HCT116 (cell line): ENCODE results near the gene TMEM178A. TPM values are rescaled to one million over a fixed set of nuclear protein-coding genes. Genes with fewer than 3 reads are reported as not detected.

ENCODE experiments used
- ATAC-seq: fragments of 200-7000 bp; cut with Tn5 transposase; 2 replicates; pipeline ENCODE4 v1.9.1; 2020; ENCODE audit warnings: mild to moderate bottlenecking, moderate library complexity
- BruUV-seq: library from RNA; stranded (reverse); fragments of 400-500 nt; replicated peaks from 2 replicates; lab custom pipeline; 2021; lab: Mats Ljungman, UMichigan
- CTCF ChIA-PET: fragments of 300-600 bp; sonication (Branson Sonifier 250); formaldehyde crosslinking; loops from one replicate; lab custom pipeline; 2021; ENCODE audit warnings: antibody characterized with exemption; lab: Charles Lee
- POLR2A ChIA-PET: fragments of 300-600, 350-600 bp; sonication (Branson Sonifier 250); formaldehyde crosslinking; loops from one replicate; lab custom pipeline; 2021; ENCODE audit warnings: antibody characterized with exemption; lab: Charles Lee
- RAD21 ChIA-PET, 2 experiments: fragments of 300-600 bp; sonication (Branson Sonifier 250); formaldehyde crosslinking; loops; one replicate each; lab custom pipeline; 2023; ENCODE audit warnings: low total read pairs in 2 of 2; ENCODE audit not compliant: uncharacterized antibody in 2 of 2, unreplicated experiment in 2 of 2, low non-redundant PET in 1 of 2; lab: Charles Lee
- DNase-seq: peaks from one replicate; pipeline ENCODE4 v3.0.0-alpha.2; 2010; ENCODE audit warnings: low read depth, low spot score
- H2AFZ ChIP-seq: fragments of 200-600 bp; shearing (Covaris generic), sonication (generic); 2 replicates; pipeline ENCODE4 v1.6.1; 2017; ENCODE audit warnings: low read depth, mixed run types, mixed read lengths, antibody characterized with exemption, low read length; ENCODE audit not compliant: poor library complexity, severe bottlenecking
- H3K27ac ChIP-seq: 2 replicates; pipeline ENCODE4 v1.5.1; 2012; ENCODE audit warnings: low read depth, low read length
- H3K27me3 ChIP-seq: fragments of 200-600 bp; sonication (generic); 2 replicates; pipeline ENCODE4 v1.6.1; 2016; ENCODE audit warnings: mixed run types, low read length, mixed read lengths; ENCODE audit not compliant: insufficient read depth
- H3K36me3 ChIP-seq, 2 experiments: fragments of 200-500 bp in 1 of 2; fragments of 200-600 bp in 1 of 2; sonication (Bioruptor generic) in 1 of 2; sonication (generic) in 1 of 2; 2 replicates each; pipeline versions ENCODE4 v1.5.1 to v1.6.1; 2014 to 2016; ENCODE audit warnings: low read length in 2 of 2, inconsistent platforms in 1 of 2, mixed read lengths in 1 of 2, mixed run types in 1 of 2; ENCODE audit not compliant: insufficient read depth in 2 of 2, control insufficient read depth in 1 of 2
- H3K4me1 ChIP-seq, 2 experiments: fragments of 200-600 bp in 1 of 2; sonication (generic) in 1 of 2; 2 replicates each; pipeline versions ENCODE4 v1.5.1 to v1.6.1; 2012 to 2017; ENCODE audit warnings: low read length in 2 of 2, inconsistent platforms in 1 of 2, mild to moderate bottlenecking in 1 of 2, mixed read lengths in 1 of 2, mixed run types in 1 of 2, moderate library complexity in 1 of 2; ENCODE audit not compliant: insufficient read depth in 2 of 2, control insufficient read depth in 1 of 2
- H3K4me2 ChIP-seq: fragments of 200-600 bp; sonication (generic); 2 replicates; pipeline ENCODE4 v1.6.1; 2017; ENCODE audit warnings: mixed run types, low read length, mixed read lengths
- H3K4me3 ChIP-seq, 2 experiments: fragments of 200-600 bp in 1 of 2; sonication (generic) in 1 of 2; replicated peaks in 1 of 2; 2 replicates each; pipeline ENCODE4 v1.5.1; 2011 to 2016; ENCODE audit warnings: low read length in 2 of 2, control low read depth in 1 of 2, low read depth in 1 of 2, mild to moderate bottlenecking in 1 of 2, mixed read lengths in 1 of 2, mixed run types in 1 of 2
- H3K79me2 ChIP-seq: fragments of 200-600 bp; sonication (generic); 2 replicates; pipeline ENCODE4 v1.6.1; 2017; ENCODE audit warnings: mild to moderate bottlenecking, mixed run types, low read length, moderate library complexity, mixed read lengths; ENCODE audit not compliant: insufficient read depth
- H3K9ac ChIP-seq: fragments of 200-600 bp; sonication (generic); 2 replicates; pipeline ENCODE4 v1.6.1; 2016; ENCODE audit warnings: low read length, mixed read lengths
- H3K9me2 ChIP-seq: fragments of 200-600 bp; sonication (generic), shearing (Covaris generic); 2 replicates; pipeline ENCODE4 v1.6.1; 2017; ENCODE audit warnings: mixed run types, mild to moderate bottlenecking, moderate library complexity; ENCODE audit not compliant: insufficient read depth
- H3K9me3 ChIP-seq, 2 experiments: fragments of 200-500 bp in 1 of 2; fragments of 200-600 bp in 1 of 2; sonication (Bioruptor generic) in 1 of 2; sonication (generic) in 1 of 2; 2 replicates each; pipeline ENCODE4 v1.6.1; 2014 to 2017; ENCODE audit warnings: low read length in 2 of 2, mixed read lengths in 2 of 2, inconsistent platforms in 1 of 2, low read depth in 1 of 2, mild to moderate bottlenecking in 1 of 2, mixed run types in 1 of 2, moderate library complexity in 1 of 2; ENCODE audit not compliant: control insufficient read depth in 1 of 2, insufficient read depth in 1 of 2
- H4K20me1 ChIP-seq: fragments of 200-600 bp; sonication (generic), shearing (Covaris generic); 2 replicates; pipeline ENCODE4 v1.6.1; 2017; ENCODE audit warnings: mixed run types, mild to moderate bottlenecking, moderate library complexity; ENCODE audit not compliant: insufficient read depth
- CEBPB ChIP-seq: IDR thresholded peaks from 2 replicates; pipeline ENCODE4 v1.6.1; 2012; ENCODE audit warnings: low read depth
- CTCF ChIP-seq, 3 experiments: fragments of 200-600 bp in 1 of 3; sonication (generic) in 1 of 3; IDR thresholded peaks in 2 of 3; conservative IDR thresholded peaks in 1 of 3; 2 replicates each; pipeline ENCODE4 v1.5.1; 2012 to 2017; ENCODE audit warnings: low read depth in 2 of 3, low read length in 2 of 3, antibody characterized with exemption in 1 of 3, borderline replicate concordance in 1 of 3, control low read depth in 1 of 3, mild to moderate bottlenecking in 1 of 3, mixed read lengths in 1 of 3, mixed run types in 1 of 3, moderate library complexity in 1 of 3; ENCODE audit not compliant: insufficient read depth in 1 of 3
- ELF1 ChIP-seq: IDR thresholded peaks from 2 replicates; pipeline ENCODE4 v1.6.1; 2012; ENCODE audit warnings: low read depth, borderline replicate concordance
- EZH2 ChIP-seq: fragments of 200-600 bp; sonication (generic); IDR thresholded peaks from 2 replicates; pipeline ENCODE4 v1.6.1; 2017; ENCODE audit warnings: antibody characterized with exemption, mixed run types
- EZH2phosphoT487 ChIP-seq: fragments of 200-600 bp; IDR thresholded peaks from 2 replicates; pipeline ENCODE4 v1.6.1; 2018; ENCODE audit warnings: antibody characterized with exemption, borderline replicate concordance
- FOSL1 ChIP-seq: IDR thresholded peaks from 2 replicates; pipeline ENCODE4 v1.6.1; 2012; ENCODE audit warnings: low read depth
- MAX ChIP-seq: IDR thresholded peaks from 2 replicates; pipeline ENCODE4 v1.6.1; 2012
- POLR2AphosphoS5 ChIP-seq: IDR thresholded peaks from 2 replicates; pipeline ENCODE4 v1.6.1; 2011; ENCODE audit warnings: mild to moderate bottlenecking, low read depth, low read length, moderate library complexity
- RAD21 ChIP-seq: IDR thresholded peaks from 2 replicates; pipeline ENCODE4 v1.6.1; 2012; ENCODE audit warnings: low read depth, mild to moderate bottlenecking
- SIN3A ChIP-seq: IDR thresholded peaks from 2 replicates; pipeline ENCODE4 v1.6.1; 2012; ENCODE audit warnings: low read depth
- SP1 ChIP-seq: IDR thresholded peaks from 2 replicates; pipeline ENCODE4 v1.6.1; 2012; ENCODE audit warnings: low read depth
- TCF7L2 ChIP-seq: IDR thresholded peaks from 2 replicates; pipeline ENCODE4 v1.7.0; 2011; ENCODE audit warnings: borderline replicate concordance, inconsistent platforms; ENCODE audit not compliant: insufficient read depth, insufficient read length; ENCODE audit errors: extremely low read depth
- YY1 ChIP-seq: IDR thresholded peaks from 2 replicates; pipeline ENCODE4 v1.6.1; 2011; ENCODE audit warnings: low read length, low read depth, moderate library complexity, mild to moderate bottlenecking; ENCODE audit not compliant: insufficient replicate concordance; ENCODE audit errors: extremely low read depth
- ZBTB33 ChIP-seq: IDR thresholded peaks from 2 replicates; pipeline ENCODE4 v1.6.1; 2011; ENCODE audit warnings: mild to moderate bottlenecking, low read length, moderate library complexity; ENCODE audit not compliant: insufficient replicate concordance; ENCODE audit errors: extremely low read depth
- ZFX ChIP-seq: fragments of 450-650 bp; IDR thresholded peaks from 2 replicates; pipeline ENCODE4 v1.6.1; 2017
- ZNF274 ChIP-seq: fragments of 200-500 bp; sonication (Bioruptor generic); IDR thresholded peaks from 2 replicates; pipeline ENCODE4 v1.6.1; 2014; ENCODE audit warnings: mild to moderate bottlenecking, low read depth, low read length, inconsistent platforms
- intact Hi-C: fragments of 100-400 bp; cut with micrococcal nuclease; formaldehyde crosslinking; loops from 2 replicates; pipeline ENCODE4 v1.10.0; 2022
- total RNA-seq: library from RNA; stranded (reverse); gene quantifications from one replicate; pipeline ENCODE4 v1.2.1, GENCODE V29; 2021; ENCODE audit not compliant: unreplicated experiment
- TF ChIP-seq, protein P1 (sequence below): IDR thresholded peaks from 2 replicates; pipeline ENCODE4 v1.6.1; 2012
- TF ChIP-seq, protein P2 (sequence below): IDR thresholded peaks from 2 replicates; pipeline ENCODE4 v1.6.1; 2012; ENCODE audit warnings: low read depth

Gene TMEM178A
- total RNA-seq, 1 experiment from 2014 or later = 1.3 TPM

GRCh38 chr2:39657287-39657937, 8.3 kb upstream of the TMEM178A start:
- Histone ChIP-seq H3K9me3 (no peaks in the 10 kb centered on the region), H3K9ac (no peak overlapping the region), H3K36me3 (no peaks in the 10 kb centered on the region), H3K4me1 (no peaks in the 10 kb centered on the region), H3K4me3 (no peak overlapping the region), H4K20me1 (no peaks in the 10 kb centered on the region), H3K4me2 (no peak overlapping the region), H3K9me2 (no peaks in the 10 kb centered on the region), H3K27ac (no peak overlapping the region), H2AFZ (no peak overlapping the region), H3K79me2 (no peaks in the 10 kb centered on the region), H3K27me3 (no peaks in the 10 kb centered on the region)
- ChIA-PET CTCF (no interaction called here), POLR2A (no interaction called here), RAD21 (no interaction called here)
- DNase-seq = no peak
- intact Hi-C loops = no loop called here
- no peak for ATAC-seq
- TF ChIP-seq RAD21 = no peak
- no peak for TF ChIP-seq CTCF (IDR thresholded peaks at IDR 0.05 in 2 of 3, conservative IDR thresholded peaks at IDR 0.05 in 1 of 3; ENCODE audit: borderline replicate concordance in 1 of 3, insufficient read depth in 1 of 3, low read depth in 2 of 3, low read length in 2 of 3)
- TF ChIP-seq YY1 = no peak
- TF ChIP-seq, protein P1, sequence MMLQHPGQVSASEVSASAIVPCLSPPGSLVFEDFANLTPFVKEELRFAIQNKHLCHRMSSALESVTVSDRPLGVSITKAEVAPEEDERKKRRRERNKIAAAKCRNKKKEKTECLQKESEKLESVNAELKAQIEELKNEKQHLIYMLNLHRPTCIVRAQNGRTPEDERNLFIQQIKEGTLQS = no peak
- no peak for TF ChIP-seq ZBTB33
- TF ChIP-seq ZNF274 = no peak
- TF ChIP-seq ELF1 = no peak
- no peak for TF ChIP-seq SP1
- no peak for TF ChIP-seq ZFX
- TF ChIP-seq, protein P2, sequence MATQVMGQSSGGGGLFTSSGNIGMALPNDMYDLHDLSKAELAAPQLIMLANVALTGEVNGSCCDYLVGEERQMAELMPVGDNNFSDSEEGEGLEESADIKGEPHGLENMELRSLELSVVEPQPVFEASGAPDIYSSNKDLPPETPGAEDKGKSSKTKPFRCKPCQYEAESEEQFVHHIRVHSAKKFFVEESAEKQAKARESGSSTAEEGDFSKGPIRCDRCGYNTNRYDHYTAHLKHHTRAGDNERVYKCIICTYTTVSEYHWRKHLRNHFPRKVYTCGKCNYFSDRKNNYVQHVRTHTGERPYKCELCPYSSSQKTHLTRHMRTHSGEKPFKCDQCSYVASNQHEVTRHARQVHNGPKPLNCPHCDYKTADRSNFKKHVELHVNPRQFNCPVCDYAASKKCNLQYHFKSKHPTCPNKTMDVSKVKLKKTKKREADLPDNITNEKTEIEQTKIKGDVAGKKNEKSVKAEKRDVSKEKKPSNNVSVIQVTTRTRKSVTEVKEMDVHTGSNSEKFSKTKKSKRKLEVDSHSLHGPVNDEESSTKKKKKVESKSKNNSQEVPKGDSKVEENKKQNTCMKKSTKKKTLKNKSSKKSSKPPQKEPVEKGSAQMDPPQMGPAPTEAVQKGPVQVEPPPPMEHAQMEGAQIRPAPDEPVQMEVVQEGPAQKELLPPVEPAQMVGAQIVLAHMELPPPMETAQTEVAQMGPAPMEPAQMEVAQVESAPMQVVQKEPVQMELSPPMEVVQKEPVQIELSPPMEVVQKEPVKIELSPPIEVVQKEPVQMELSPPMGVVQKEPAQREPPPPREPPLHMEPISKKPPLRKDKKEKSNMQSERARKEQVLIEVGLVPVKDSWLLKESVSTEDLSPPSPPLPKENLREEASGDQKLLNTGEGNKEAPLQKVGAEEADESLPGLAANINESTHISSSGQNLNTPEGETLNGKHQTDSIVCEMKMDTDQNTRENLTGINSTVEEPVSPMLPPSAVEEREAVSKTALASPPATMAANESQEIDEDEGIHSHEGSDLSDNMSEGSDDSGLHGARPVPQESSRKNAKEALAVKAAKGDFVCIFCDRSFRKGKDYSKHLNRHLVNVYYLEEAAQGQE = no peak
- TF ChIP-seq TCF7L2 = no peak
- TF ChIP-seq MAX = no peak
- no peak for TF ChIP-seq FOSL1
- TF ChIP-seq EZH2phosphoT487 = no peak
- no peak for TF ChIP-seq EZH2
- no peak for TF ChIP-seq POLR2AphosphoS5
- no peak for TF ChIP-seq CEBPB
- no peak for TF ChIP-seq SIN3A
- BruUV-seq = no TSS peak
